GM21576 (cell line): ENCODE data around the gene FLT4.
"Not testable (repeated sequence)": the region's sequence is repeated elsewhere in the genome, so short reads cannot be mapped to it uniquely, and the experiment has no call there.

Experiments used
- ATAC-seq: cut with Tn5 transposase; IDR thresholded peaks from one replicate; pipeline ENCODE4 v1.9.1; 2021; ENCODE audit warnings: mild to moderate bottlenecking, moderate library complexity; ENCODE audit not compliant: unreplicated experiment

FLT4 gene

DNA sequence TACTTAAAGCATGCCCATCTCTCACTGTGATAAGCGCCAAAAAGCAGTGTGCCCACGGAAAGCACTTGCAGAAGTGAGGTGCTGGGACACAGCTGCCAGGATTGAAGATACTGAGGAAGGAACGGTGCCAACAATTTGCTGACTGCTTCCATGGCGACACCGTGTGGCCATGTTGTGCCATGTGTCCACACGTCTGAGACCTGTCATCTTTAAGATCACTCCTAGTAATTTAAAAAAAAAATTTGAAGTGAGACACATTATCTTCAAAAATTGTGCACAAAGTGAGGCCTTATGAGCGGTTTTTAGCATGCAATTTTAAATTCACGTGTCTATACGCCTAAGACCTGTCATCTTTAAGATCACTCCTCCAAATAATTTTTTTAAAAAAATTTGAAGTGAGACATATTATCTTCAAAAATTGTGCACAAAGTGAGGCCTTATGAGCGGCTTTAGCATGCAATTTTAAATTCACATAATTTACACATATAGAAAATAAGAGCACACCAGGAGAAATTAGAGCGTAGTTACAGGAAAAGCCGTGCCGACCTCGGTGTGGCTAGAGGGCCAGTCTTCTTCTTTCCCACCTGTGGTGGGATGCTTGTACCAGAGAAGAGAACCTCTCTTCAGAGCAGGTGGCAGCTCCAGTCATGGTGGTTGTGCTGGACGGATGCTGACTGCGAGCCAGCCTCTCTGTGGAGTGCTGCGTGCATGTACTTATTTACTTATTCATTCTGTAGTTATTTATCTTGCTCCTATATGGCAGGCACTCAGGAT, 21.4 kb upstream of the FLT4 start:
- no peak for ATAC-seq

GRCh38 chr5:180670157-180670556, 20.8 kb upstream of the FLT4 start:
- ATAC-seq = no peak

DNA sequence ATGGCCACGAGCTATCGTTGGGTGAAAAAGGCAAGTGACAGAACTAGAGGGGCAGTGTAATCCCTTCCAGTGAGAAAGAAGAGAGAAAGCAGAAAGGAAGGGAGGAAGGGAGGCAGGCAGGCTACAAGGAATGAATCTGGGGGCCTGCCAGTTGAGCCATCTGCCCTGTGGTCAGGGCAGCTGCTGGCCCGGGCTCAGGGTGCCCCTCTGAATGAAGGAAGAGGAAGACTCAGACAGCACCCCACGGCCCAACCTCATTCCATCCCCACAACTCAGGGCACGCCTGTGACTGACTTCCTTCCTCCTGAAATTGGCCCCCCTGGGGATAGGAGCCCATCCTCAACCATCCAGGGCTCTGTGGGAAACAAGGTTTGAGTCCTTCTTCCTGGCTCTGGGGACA, 20.3 kb upstream of the FLT4 start:
- ATAC-seq = no peak

GRCh38 chr5:180668835-180669596, 19.6 kb upstream of the FLT4 start:
- no peak for ATAC-seq

DNA sequence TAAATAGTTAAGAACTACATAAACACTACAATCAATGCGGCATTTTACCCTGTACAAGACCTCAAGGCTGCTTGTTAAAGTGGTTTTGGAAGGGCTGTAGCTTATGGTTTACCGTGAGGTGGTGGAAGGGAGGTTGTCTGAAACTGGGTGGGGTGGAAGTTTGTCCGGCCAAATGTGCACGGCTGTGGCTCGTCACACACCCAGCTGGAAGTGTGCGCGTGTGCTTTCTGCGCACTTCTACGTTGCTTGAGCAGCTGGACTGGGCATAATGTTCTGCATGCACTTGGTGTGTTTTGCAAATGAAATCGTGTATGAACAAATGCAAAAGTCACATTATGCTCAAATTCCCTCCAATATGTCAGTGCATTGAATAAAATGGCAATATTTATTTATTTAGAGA, 17.4 kb upstream of the FLT4 start:
- ATAC-seq = no peak

- no peak for ATAC-seq
Observed at GRCh38 chr5:180665682-180666404, 16.4 kb upstream of the FLT4 start.

- ATAC-seq = no peak
Observed at GRCh38 chr5:180658774-180659564, 9.6 kb upstream of the FLT4 start.

DNA sequence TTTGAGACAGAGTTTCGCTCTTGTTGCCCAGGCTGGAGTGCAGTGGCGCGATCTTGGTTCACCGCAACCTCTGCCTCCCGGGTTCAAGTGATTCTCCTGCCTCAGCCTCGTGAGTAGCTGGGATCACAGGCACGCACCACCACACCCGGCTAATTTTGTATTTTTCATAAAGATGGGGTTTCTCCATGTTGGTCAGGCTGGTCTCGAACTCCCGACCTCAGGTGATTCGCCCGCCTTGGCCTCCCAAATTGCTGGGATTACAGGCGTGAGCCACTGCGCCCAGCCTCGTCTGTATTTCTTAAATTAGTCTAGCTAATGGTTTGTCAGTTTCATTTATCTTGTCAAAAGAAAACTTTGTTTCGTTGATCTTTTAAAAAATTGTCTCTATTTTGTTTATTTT, 5.8 kb upstream of the FLT4 start:
- not testable (repeated sequence) for ATAC-seq

GRCh38 chr5:180652771-180653170, 3.4 kb upstream of the FLT4 start:
- ATAC-seq = no peak

- no peak for ATAC-seq
Observed at GRCh38 chr5:180652346-180652745, 2.9 kb upstream of the FLT4 start.

DNA sequence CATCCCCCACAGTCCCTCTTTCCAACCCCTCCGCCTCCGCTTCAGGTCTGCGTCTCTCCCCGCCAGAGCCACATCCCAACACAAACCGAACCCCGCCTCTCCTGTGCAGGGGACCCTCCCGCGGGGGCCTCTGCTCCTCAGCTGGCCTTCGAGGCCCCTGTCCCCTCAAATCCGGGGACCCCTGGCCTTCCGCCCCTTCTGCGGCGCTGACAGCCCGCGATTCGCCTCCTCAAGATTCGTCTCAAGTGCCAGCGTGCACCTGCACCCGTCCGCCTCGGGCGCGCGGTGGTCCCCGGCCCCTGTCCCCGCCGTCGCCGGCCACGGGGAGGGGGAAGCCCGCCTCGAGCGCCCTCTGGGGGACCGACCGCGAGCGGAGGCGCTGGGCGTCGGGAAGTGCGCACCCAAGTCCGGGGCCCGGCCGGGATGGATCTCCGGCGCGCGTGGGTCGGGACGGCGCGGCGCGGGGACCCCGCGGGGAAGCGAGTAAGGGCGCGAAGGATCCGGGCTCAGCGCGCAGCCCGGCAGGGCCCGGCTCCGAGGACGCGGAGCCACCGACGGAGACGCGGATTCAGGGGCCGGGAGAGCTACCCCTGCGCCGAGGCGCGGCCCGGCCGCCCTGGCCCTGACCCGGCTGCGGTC, 623 bp downstream of the FLT4 start:
- no peak for ATAC-seq

DNA sequence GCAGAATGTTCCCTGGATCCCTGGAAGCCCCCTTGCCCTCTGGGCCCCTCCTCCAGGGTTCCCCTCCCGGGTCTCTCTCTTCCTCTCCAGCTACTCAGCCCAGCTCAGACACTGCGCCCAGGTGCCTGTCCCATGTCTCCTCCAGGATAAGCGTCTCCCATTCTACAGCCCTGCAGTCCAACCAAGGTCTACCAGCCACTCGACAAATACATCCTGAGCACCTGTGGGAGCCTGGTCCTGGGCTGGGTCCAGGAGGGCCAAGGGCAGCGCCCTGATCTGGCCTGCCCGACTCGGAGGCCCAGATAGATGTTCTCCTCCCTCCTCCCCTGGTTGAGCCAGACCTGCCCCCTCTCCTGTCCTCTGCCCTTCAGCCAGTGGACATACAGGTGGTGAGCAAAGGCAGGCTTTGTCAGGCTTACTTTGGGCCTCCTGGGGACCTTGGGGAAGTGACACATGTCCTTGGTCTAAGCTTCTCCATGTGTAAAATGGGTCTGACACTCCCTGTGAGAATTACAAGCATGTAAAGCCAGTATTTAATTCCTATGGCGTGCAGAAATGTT, 1.4 kb downstream of the FLT4 start:
- no peak for ATAC-seq

GRCh38 chr5:180647465-180647864, 1.9 kb downstream of the FLT4 start:
- ATAC-seq = no peak

DNA sequence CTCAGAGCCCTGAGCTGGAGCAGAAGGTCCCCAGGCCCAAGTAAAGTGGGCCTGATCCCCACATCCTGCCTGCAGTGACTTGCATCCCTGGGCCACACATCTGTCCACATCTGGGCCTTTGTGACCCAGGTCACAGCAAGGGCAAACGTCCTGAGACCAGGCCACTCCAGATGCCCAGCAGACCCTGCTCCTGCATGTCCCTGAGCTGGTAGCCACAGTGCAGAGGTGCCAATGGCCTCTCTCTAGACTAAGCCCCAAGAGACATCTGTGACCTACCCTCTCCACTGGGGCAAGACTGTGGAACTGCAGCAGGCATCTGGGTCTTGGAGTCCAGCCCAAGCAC, 2.5 kb downstream of the FLT4 start:
- no peak for ATAC-seq

GRCh38 chr5:180646289-180646962, 3.0 kb downstream of the FLT4 start:
- ATAC-seq = no peak

- ATAC-seq = no peak
Observed at GRCh38 chr5:180645274-180646204, 3.9 kb downstream of the FLT4 start.

GRCh38 chr5:180644825-180645273, 4.6 kb downstream of the FLT4 start:
- ATAC-seq = no peak

DNA sequence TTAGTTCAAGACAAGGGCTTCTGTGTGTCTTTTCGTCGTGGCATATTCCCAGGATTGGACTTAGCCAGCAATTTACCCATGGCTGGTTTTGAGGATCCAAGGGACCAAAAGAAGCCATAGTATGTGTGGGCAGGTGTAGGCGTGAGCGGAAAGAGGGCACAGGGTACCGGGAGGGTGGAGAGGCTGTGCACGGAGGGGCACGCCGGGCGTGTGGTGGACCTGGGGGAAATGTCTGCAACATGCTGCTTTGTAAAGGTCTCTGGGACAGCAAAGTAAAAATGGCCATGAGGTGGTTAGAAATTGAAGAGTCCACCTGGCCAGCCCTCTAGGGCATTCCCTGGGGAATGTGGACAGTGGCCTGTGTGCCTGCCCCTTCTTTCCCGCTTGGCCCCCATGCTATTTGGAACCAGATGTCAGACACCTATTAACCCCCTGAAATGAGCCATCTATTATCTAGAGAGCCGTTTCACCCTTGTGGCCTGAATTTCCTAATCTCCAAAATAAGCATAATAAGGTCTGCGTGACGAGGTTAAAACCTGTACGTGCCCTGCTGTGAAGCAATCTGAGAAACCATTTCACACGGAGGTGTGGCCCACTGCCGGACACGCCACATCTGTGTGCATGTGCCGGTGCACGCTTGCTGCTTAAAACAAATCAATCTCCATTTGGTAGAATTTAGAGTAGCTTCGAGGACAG, 5.1 kb downstream of the FLT4 start:
- ATAC-seq = no peak
